Measurements from ENCODE around the gene FOXN1. TPM values are rescaled to one million over a fixed set of nuclear protein-coding genes. Genes with fewer than 3 reads are reported as not detected.
"Not testable (repeated sequence)": the region's sequence is repeated elsewhere in the genome, so short reads cannot be mapped to it uniquely, and the experiment has no call there.

The FOXN1 gene
- total RNA-seq, 1 experiment from 2014 or later = not detected

- DNase-seq (ENCODE audit: low spot score) = no peak
Observed at GRCh38 chr17:28499684-28500357, 6.3 kb upstream of the FOXN1 start.

DNA sequence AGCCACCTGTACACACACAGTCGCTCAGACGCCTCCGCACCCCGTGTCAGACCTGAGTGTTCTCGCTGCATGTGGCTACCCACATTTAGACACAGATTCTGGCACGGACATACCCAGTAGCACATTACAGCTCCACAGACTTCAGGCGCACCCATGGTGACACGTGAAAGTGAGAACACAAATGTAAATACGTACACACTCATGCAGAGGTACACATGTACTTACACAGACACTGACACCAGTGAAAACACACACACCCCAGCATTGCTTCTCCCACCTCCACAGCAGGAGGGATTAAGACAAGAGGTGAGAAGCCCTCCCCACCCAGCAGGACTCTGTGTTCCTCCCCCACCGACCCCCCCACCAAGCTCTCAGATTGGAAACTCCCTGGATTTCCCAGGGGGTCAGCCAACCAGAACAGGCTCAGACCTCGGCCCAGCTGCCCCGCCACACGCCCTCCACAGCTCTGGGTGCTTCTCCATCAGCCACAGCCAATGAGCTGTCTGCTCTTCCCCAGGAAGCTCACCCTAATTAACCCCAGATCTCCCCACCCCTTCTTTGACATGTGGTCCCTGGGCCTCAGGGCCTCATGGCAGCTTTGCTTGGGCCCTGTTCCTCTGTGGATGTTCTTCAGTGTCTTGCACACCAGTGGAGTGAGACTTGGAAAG lies 5.3 kb upstream of the FOXN1 start:
- no peak for DNase-seq (ENCODE audit: low spot score)

- DNase-seq (ENCODE audit: low spot score) = no peak
Observed at GRCh38 chr17:28501421-28502284, 4.5 kb upstream of the FOXN1 start.

DNA sequence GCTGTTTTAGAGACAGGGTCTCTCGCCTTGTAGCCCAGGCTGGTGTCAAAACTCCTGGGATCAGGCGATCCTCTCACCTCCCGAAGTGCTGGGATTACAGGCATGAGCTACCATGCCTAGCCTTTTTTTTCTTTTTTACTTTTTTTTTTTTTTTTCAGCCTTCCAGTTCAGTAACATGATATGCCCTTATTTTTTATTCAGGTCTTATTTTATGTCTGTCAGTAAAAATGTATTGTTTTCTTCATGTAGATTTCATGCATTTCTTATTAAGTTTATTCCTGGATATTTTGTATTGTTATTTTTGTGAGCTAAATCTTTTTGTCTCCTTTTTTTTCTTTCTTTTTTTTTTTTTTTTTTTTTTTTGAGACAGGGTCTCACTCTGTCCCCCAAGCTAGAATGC lies 2.7 kb upstream of the FOXN1 start:
- no peak for DNase-seq (ENCODE audit: low spot score)

DNA sequence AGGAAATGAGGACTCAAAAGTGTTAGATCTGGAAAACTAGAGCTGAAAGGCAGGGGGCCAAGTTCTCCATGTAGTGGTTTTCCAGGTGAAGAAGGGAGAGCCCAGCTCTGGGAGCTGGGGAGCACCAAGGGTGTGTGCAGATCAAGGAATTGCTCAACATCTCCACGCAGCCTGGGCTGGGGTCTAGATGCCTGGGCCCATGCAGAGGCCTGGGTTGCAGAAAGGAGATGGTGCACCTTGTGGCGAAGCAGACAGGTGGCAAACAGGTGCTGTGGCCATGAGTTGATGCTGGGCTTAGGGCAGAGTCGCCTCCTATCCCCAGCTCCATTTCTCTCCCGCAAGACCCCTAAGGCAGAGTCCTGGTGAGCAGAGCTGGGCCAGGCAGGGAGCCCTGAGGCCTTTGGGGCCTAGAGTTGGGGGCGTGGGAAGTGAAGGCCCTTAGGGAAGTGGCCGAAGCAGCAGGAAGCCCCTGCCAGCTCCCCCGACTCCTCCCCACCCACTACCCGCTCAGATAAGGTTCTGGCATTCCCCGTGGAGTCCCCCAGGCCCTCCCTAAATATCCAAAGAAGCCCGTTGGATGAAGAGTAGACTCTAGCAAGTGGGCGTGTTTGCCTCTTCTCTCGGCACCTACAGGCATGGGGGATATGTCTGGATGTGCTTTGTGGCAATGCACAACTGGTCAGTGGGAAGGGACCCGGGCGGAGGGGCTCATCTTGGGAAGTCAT lies 777 bp downstream of the FOXN1 start:
- DNase-seq (ENCODE audit: low spot score) = no peak

GRCh38 chr17:28507567-28508203 lies 1.5 kb downstream of the FOXN1 start:
- DNase-seq (ENCODE audit: low spot score) = no peak

GRCh38 chr17:28508211-28508724 lies 2.1 kb downstream of the FOXN1 start:
- DNase-seq (ENCODE audit: low spot score) = no peak

DNA sequence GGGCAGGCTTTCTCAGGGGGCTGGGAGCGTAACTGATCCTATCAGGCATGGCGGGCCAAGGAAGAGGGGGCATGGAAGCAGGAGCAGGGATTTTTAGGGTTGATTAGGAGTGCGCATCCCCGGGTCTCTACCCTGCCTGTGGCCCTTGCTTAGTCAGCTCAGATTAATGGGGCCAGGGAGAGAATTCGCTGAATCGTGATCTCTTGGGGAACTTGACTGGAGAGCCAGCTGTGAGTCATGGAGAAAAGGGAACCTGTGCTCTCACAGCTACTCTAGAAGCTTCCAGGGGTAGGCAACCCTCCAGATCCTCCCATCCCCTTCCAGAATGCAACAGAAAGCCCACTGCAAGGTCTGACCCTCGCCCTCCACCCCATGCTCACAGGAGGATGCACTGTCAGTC lies 3.6 kb downstream of the FOXN1 start:
- no peak for DNase-seq (ENCODE audit: low spot score)

- no peak for DNase-seq (ENCODE audit: low spot score)
Observed at GRCh38 chr17:28511858-28512461, 5.8 kb downstream of the FOXN1 start.

DNA sequence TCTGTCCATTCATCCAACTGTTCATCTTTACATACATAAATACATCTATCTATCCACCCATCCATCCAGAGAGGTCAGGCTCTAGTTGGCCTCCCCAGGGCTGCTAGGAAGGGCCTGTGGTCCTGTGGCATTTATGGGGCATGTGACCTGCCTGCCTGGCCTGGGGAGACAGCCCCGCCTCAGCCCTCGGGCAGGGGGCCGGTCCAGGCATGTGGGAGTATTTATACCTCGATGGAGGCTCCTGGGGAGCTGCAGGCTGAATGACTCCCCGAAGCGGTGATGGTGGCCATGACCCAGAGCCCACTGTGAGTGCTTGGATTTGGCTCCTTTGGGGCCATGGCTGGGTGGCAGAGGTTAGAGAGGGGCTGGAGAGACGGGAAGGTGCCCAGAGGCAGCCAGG lies 7.3 kb downstream of the FOXN1 start:
- DNase-seq (ENCODE audit: low spot score) = no peak

DNA sequence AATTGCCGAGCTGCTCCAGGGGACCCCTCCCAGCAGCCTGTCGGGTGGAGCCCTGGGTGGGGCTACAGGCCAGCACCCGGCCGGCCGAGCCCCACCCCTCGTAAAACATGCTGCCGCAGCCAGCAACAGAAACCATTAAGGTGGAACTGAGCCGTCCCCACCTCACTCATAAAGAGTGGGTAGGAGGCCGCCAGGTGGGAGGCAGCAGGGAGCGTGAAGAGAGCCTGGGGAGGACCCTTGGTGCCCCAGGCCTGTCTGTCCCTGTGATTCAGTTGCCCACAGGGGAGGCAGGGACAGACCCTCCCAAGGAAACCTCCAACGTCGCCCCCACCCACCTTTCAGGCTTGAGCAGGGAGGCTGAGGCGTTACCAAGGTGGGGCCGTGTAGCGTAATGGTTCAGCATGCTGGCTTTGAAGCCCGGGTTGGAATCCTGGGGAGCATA lies 8.4 kb downstream of the FOXN1 start:
- DNase-seq (ENCODE audit: low spot score) = no peak

- no peak for DNase-seq (ENCODE audit: low spot score)
Observed at GRCh38 chr17:28515518-28515917, 9.4 kb downstream of the FOXN1 start.

- no peak for DNase-seq (ENCODE audit: low spot score)
Observed at GRCh38 chr17:28518132-28518531, 12.0 kb downstream of the FOXN1 start.

DNA sequence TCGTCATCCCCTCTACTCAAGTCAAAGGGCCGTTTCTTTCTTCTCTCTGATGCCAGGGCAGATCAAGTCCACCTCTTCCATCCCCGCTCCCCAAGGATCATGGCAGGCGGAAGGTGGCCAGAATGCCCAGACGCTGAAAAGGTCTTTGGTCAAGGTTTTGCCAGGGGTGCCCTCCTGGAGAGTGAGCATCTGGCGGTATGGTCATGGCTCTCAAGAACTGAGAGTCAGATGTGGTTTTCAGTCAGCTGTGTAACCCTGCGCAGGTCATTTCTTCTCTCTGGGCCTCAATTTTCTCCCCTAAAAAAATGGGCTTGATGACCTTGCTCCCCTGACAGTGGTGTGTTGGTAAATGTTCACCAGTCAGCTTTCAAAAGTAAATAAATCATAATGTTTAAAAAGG lies 12.4 kb downstream of the FOXN1 start:
- DNase-seq (ENCODE audit: low spot score) = no peak

DNA sequence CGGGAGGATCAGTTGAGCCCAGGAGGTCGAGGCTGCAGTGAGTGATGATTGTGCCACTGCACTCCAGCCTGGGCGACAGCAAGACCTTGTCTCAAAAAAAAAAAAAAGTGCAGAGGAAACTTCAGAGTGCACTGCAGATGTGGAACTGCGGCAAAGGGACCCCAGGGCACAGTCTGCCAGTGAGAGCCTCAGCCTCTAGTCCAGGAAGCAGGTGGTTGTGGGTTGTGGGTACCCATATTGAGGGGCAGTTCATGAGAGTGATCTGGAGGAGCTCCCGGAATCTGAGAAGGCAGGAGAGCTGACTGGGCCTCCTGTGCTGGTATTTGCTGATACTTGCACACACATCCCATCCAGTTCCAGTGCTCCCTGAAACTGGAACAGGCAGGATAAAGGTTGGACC lies 13.1 kb downstream of the FOXN1 start:
- no peak for DNase-seq (ENCODE audit: low spot score)

DNA sequence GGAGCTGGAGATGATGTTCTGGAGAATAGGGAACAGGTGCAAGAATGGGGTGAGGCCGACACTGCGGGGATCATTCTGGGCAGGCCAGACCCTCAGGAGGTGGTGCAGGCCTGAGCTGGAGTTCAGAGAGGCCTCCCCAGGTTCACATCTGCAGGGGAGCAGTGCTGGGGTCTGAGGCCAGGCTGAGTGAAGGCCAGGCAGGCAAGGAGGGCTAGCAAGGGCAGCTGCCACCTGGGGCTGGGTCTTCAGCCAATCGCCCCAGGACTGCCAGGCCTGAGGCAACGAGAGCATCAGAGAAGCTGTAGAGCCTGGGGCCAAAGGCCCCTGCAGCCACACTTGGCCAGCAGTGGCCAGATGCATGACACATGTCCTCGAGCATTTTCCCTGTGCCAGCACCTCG lies 14.5 kb downstream of the FOXN1 start:
- DNase-seq (ENCODE audit: low spot score) = no peak

GRCh38 chr17:28521311-28522085 lies 15.3 kb downstream of the FOXN1 start:
- DNase-seq (ENCODE audit: low spot score) = no peak

GRCh38 chr17:28522281-28522680 lies 16.1 kb downstream of the FOXN1 start:
- DNase-seq (ENCODE audit: low spot score) = not testable (repeated sequence)

DNA sequence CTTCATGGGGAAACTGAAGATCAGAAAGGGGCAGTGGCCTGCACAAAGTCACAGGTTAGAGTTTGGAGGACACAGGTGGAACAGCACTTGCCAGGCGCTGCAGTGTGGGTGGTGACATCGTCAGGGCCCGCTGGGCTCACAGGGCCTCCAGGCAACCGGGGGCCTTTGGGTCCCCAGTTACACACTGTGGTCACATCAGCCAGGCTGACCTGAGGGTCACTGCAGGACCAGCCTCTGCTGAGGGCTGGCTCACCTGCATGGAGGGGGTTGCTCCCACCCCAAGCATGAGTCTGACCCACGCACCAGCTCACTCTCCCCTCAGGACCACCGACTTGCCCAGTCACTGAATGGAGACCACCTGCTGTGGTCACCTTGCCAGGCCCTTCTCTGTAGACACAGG lies 17.0 kb downstream of the FOXN1 start:
- DNase-seq (ENCODE audit: low spot score) = no peak

- DNase-seq (ENCODE audit: low spot score) = no peak
Observed at GRCh38 chr17:28523876-28524275, 17.7 kb downstream of the FOXN1 start.
